Muscle layer of colon (tissue), 2 donors: Measurements from ENCODE around the gene CNKSR3.

Source experiments
- H3K27ac ChIP-seq: one replicate; pipeline ENCODE4 v1.7.0; 2013; ENCODE audit warnings: low read depth, mild to moderate bottlenecking, low read length, moderate library complexity
- H3K27me3 ChIP-seq, 2 donors: one replicate each; pipeline ENCODE4 v1.7.0; 2013; ENCODE audit warnings: low read length in 2 of 2, mild to moderate bottlenecking in 2 of 2; ENCODE audit not compliant: insufficient read depth in 2 of 2, control insufficient read depth in 1 of 2
- H3K36me3 ChIP-seq: one replicate; pipeline ENCODE4 v1.7.0; 2013; ENCODE audit warnings: mild to moderate bottlenecking, low read length; ENCODE audit not compliant: insufficient read depth
- H3K4me1 ChIP-seq: one replicate; pipeline ENCODE4 v1.7.0; 2013; ENCODE audit warnings: mild to moderate bottlenecking, low read length; ENCODE audit not compliant: insufficient read depth
- H3K4me3 ChIP-seq, 2 donors: one replicate each; pipeline ENCODE4 v1.7.0; 2013; ENCODE audit warnings: low read length in 2 of 2, low read depth in 1 of 2, mild to moderate bottlenecking in 1 of 2, moderate library complexity in 1 of 2
- H3K9ac ChIP-seq: one replicate; pipeline ENCODE4 v1.7.0; 2013; ENCODE audit warnings: low read length
- H3K9me3 ChIP-seq: one replicate; pipeline ENCODE4 v1.7.0; 2013; ENCODE audit warnings: mild to moderate bottlenecking, low read length
- donor health status: abdominal sarcoma.
- donor health status: Adenocarcinoma of cecum.

Gene CNKSR3

DNA sequence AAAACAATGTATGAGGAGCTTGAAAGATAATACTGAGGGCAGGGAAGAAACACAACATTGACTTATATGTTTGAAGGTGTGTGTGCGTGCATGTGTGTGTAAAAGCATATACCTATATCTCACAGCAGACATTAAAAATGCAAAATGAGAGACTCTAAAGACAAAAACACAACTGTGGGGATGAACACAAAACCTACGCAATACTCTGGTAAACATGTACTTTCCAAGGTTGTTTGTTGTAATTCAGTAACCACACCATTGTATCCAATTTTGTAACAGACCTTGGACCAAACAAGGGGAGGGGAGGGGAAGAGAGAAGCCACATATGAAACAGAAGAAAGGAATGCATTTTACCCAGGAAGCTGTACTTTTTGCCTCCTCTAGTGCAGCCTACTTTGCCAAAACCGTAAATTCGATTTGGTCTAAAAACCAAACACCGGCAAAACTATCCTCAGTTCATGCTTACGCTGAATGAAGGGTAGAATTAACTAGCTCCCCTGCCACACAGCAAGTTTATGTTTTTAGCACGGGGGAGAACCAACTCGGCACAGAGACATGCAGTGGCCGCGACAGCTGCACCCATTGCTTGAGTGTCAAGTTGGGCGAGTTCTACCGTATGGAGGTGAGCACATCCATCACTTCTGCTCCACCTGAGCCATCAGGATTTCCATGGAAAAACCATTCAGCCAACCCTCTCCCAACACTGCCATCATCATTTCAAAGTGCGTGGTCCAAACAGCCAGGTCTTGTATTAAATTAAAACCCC lies 50.0 kb downstream of the CNKSR3 start:
- H3K4me1 ChIP-seq = peaks cover 69% of the 10 kb centered on the region
- peak overlapping the region; percentile 69 for H3K27ac ChIP-seq

GRCh38 chr6:154459513-154459912 lies 51.0 kb downstream of the CNKSR3 start:
- H3K4me3 ChIP-seq = peak overlapping the region in 1 of 2 donors; percentile 2
- no peaks in the 10 kb centered on the region for H3K27me3 ChIP-seq
- peak overlapping the region; percentile 29 for H3K9ac ChIP-seq
- peak overlapping the region; percentile 69 for H3K27ac ChIP-seq
- peaks cover 71% of the 10 kb centered on the region for H3K4me1 ChIP-seq
- H3K36me3 ChIP-seq = no peaks in the 10 kb centered on the region
- H3K9me3 ChIP-seq = no peaks in the 10 kb centered on the region

More for the DNA sequence above, 50.0 kb downstream of the CNKSR3 start:
- no peaks in the 10 kb centered on the region for H3K36me3 ChIP-seq
- H3K27me3 ChIP-seq = no peaks in the 10 kb centered on the region
- H3K9ac ChIP-seq = no peak overlapping the region
- no peak overlapping the region for H3K4me3 ChIP-seq
- no peaks in the 10 kb centered on the region for H3K9me3 ChIP-seq

GRCh38 chr6:154458565-154459470 lies 51.7 kb downstream of the CNKSR3 start:
- H3K27me3 ChIP-seq = no peaks in the 10 kb centered on the region
- H3K27ac ChIP-seq = peak overlapping the region; percentile 60
- peak overlapping the region in 1 of 2 donors; percentile 2 for H3K4me3 ChIP-seq
- H3K9me3 ChIP-seq = no peaks in the 10 kb centered on the region
- H3K36me3 ChIP-seq = no peaks in the 10 kb centered on the region
- H3K4me1 ChIP-seq = peaks cover 66% of the 10 kb centered on the region
- peak overlapping the region; percentile 15 for H3K9ac ChIP-seq

- no peak overlapping the region for H3K27ac ChIP-seq
- peaks cover 71% of the 10 kb centered on the region for H3K4me1 ChIP-seq
- no peaks in the 10 kb centered on the region for H3K9me3 ChIP-seq
- H3K27me3 ChIP-seq = no peaks in the 10 kb centered on the region
- no peak overlapping the region for H3K4me3 ChIP-seq
- H3K36me3 ChIP-seq = no peaks in the 10 kb centered on the region
- no peak overlapping the region for H3K9ac ChIP-seq
These were observed 52.6 kb downstream of the CNKSR3 start for GRCh38 chr6:154457881-154458284.

GRCh38 chr6:154457046-154457713 lies 53.3 kb downstream of the CNKSR3 start:
- H3K4me1 ChIP-seq = peaks cover 72% of the 10 kb centered on the region
- H3K4me3 ChIP-seq = no peak overlapping the region
- H3K27ac ChIP-seq = peak overlapping the region; percentile 1
- H3K27me3 ChIP-seq = no peaks in the 10 kb centered on the region
- H3K36me3 ChIP-seq = no peaks in the 10 kb centered on the region
- no peak overlapping the region for H3K9ac ChIP-seq
- no peaks in the 10 kb centered on the region for H3K9me3 ChIP-seq

GRCh38 chr6:154453329-154453728 lies 57.2 kb downstream of the CNKSR3 start:
- Histone ChIP-seq H3K36me3 (peaks cover 8% of the 10 kb centered on the region), H3K9me3 (no peaks in the 10 kb centered on the region), H3K27ac (peak overlapping the region; percentile 60), H3K9ac (no peak overlapping the region), H3K4me3 (no peak overlapping the region), H3K4me1 (peaks cover 61% of the 10 kb centered on the region), H3K27me3 (no peaks in the 10 kb centered on the region)

GRCh38 chr6:154450498-154450897 lies 60.0 kb downstream of the CNKSR3 start:
- Histone ChIP-seq H3K9me3 (no peaks in the 10 kb centered on the region), H3K27ac (peak overlapping the region; percentile 76), H3K4me1 (peaks cover 63% of the 10 kb centered on the region)

DNA sequence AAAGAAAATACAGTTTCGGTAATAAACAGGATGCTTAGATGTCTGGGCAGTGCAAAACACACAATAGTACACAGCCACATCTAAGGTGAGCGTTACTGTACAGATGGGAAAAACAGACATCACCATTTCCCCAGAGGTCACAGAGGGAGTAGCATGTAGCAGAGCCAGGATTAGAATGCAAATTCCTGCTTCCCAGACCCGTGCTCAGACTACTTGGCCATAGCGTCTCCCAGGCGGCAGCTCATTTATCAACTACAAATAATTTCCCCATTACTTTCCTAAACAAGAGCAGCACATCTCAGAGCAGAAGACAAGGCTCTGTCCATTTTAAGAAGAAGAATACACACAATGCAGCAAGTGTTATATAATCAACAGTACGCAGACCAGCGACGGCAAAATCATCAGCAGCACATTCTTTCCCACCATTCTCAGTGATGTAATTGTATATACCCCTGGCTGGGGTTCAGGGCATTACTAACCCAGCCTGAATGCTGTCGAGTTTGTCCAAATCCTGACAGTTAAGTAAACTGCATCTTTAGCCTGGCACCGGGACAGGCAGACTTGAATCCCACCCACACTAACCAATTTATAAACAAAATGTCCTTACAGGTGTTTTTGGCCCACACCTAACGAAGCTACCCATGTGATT lies 61.9 kb downstream of the CNKSR3 start:
- Histone ChIP-seq H3K9ac (peak overlapping the region; percentile 42), H3K27me3 (no peaks in the 10 kb centered on the region), H3K9me3 (no peaks in the 10 kb centered on the region), H3K27ac (peak overlapping the region; percentile 76), H3K4me1 (peaks cover 60% of the 10 kb centered on the region), H3K4me3 (no peak overlapping the region), H3K36me3 (peaks cover 8% of the 10 kb centered on the region)

More at GRCh38 chr6:154450498-154450897, 60.0 kb downstream of the CNKSR3 start:
- Histone ChIP-seq H3K36me3 (peaks cover 8% of the 10 kb centered on the region), H3K9ac (no peak overlapping the region), H3K4me3 (no peak overlapping the region), H3K27me3 (no peaks in the 10 kb centered on the region)

DNA sequence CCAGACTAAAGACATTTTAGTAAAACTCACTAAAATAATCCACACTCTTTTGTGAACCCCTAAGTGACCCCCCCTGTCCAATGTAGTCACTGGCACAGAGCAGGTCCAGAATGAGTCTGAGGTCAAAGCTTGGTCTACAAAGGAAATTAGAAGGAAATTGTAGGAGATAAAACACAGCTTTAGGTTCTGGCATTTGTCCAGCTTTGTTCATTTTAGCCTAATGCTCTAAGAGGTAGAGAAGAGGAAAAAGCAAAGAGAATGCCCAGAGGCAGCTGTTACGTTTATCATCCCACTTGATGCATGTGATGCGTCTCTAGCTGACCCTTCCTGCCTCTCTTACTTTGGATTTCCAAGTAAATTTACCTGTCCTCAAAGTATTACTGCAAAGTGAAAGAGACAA lies 62.5 kb downstream of the CNKSR3 start:
- H3K27ac ChIP-seq = peak overlapping the region; percentile 76
- H3K36me3 ChIP-seq = peaks cover 8% of the 10 kb centered on the region
- H3K9ac ChIP-seq = peak overlapping the region; percentile 42
- H3K27me3 ChIP-seq = no peaks in the 10 kb centered on the region
- H3K9me3 ChIP-seq = no peaks in the 10 kb centered on the region
- H3K4me1 ChIP-seq = peaks cover 55% of the 10 kb centered on the region
- H3K4me3 ChIP-seq = no peak overlapping the region

DNA sequence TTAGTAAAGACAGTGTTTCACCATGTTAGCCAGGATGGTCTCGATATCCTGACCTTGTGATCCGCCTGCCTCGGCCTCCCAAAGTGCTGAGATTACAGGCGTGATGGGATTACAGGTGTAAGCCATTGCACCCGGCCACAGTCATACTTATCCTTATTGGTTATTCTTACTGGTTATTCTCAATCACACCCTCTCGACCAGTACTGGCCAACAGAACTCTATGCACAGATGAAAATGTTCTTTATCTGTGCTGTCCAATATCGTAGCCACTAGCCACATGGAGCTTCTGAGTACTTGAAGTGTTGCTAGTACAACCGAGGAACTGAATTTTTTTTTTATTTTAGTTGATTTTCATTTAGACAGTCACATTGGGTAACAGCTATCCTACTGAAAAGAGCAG lies 63.5 kb downstream of the CNKSR3 start:
- H3K4me3 ChIP-seq = no peak overlapping the region

DNA sequence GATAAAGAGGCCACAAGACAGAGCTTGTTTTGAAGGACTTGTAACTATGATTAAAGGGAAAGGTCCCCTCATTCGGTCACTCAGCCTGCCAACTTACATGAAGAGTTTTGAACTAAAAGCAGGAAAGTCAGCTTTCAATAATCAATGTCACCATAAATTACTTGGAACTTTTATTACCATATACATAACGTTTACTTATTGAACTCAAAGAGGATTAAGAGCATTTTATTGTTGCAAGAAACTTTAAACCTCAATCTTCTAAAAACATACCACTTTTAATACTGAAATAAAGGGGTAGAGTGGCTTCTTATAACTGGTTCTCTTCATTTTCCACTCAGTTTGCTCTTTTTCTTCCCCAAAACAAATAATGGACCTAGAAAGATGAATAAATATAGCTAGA lies 65.1 kb downstream of the CNKSR3 start:
- Histone ChIP-seq H3K36me3 (peaks cover 8% of the 10 kb centered on the region), H3K4me1 (peaks cover 34% of the 10 kb centered on the region), H3K9ac (no peak overlapping the region), H3K4me3 (no peak overlapping the region), H3K27ac (peak overlapping the region; percentile 7), H3K9me3 (no peaks in the 10 kb centered on the region), H3K27me3 (no peaks in the 10 kb centered on the region)

More for the DNA sequence above, 63.5 kb downstream of the CNKSR3 start:
- Histone ChIP-seq H3K27ac (no peak overlapping the region), H3K9me3 (no peaks in the 10 kb centered on the region), H3K9ac (no peak overlapping the region), H3K4me1 (peaks cover 47% of the 10 kb centered on the region), H3K27me3 (no peaks in the 10 kb centered on the region), H3K36me3 (peaks cover 8% of the 10 kb centered on the region)
